ENCODE measurements around the gene CYSRT1.
"Not testable (repeated sequence)": the region's sequence is repeated elsewhere in the genome, so short reads cannot be mapped to it uniquely, and the experiment has no call there.

The CYSRT1 gene

DNA sequence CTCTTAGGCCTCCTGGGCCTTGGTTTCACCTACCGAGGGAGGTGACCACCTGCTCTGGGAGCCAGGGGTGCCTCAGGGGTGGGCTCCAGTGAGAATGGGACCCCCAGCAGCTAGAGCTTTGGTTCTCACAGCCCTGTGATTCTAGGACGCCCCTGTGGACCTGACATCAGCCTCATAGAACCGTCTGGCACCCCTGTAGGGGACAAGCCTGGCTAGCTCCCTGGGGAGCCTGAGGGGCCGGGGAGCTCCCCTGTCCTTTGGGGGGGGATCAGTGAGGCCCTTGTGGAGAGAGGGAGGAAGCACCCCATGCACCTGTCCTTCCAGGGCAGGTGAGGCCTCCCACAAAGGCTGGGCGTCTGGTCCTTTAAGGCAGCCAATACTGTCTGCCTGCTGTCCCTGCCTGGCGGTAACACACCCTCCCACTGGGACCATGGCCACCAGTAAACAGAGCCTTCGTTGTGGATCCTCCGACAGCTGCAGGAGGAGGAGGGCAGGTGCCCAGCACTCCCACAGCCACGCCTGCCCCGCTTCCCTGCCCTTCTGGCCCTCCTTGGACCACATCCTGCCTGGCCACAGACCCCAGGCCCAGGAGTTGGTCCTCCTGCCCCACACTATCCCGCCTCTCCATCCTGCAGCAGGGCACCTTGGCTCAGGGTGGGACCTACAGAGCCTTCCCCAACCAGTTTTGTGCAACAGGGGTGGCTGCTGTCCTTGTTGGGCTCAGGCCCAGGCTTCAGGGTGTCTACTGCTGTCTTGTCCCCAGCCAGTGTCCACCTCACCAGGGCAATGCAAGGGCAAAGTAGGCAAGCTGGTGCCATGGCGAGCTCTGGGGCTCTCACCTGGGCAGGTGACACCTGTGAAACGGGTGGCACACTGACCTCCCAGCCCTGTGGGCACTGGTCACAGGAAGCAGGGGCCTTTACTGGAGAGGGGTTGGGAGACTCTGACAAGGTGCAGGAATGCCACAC, 13.1 kb downstream of the CYSRT1 start:
- no peak for DNase-seq (ENCODE audit: low read depth)

GRCh38 chr9:137239541-137240200, 14.7 kb downstream of the CYSRT1 start:
- not testable (repeated sequence) for DNase-seq (ENCODE audit: low read depth)

DNA sequence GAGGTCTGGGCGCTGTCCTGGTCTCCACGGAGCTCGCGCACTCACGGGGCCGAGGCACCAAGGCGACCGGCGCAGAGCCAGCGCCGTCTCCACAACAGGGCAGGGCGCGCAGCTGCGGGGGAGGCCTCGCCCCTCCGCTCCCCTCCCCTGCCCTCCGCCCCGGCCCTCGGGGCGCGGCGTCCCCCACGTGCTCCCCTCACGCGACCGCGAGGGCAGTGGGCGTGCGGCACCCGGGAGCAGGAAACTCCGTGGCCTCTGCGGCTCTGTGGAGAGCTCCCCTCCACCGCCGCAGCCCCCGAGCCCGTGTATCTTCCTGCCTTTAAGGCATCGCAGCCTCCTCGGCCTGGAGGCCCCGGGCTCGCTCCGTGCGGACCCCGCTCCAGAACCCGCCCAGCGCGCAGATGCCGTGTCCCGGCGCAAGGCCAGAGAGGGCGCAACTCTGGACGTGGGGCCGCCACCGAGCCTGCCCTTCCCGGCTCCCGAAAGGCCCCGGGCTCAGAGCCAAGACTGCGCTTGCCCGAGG, 15.4 kb downstream of the CYSRT1 start:
- peak; percentile 57 for DNase-seq (ENCODE audit: low read depth)

GRCh38 chr9:137240841-137241489, 16.0 kb downstream of the CYSRT1 start, which contains the start of gene TUBB4B:
Gene TUBB4B, plus strand, starts transcription at chr9:137241287. Its CDS starts 74 bp downstream, at chr9:137241361.
- peak; percentile 100 for DNase-seq (ENCODE audit: low read depth)

GRCh38 chr9:137241490-137242268, 16.7 kb downstream of the CYSRT1 start:
- DNase-seq (ENCODE audit: low read depth): no peak

GRCh38 chr9:137242269-137243203, 17.6 kb downstream of the CYSRT1 start:
- no peak for DNase-seq (ENCODE audit: low read depth)

DNA sequence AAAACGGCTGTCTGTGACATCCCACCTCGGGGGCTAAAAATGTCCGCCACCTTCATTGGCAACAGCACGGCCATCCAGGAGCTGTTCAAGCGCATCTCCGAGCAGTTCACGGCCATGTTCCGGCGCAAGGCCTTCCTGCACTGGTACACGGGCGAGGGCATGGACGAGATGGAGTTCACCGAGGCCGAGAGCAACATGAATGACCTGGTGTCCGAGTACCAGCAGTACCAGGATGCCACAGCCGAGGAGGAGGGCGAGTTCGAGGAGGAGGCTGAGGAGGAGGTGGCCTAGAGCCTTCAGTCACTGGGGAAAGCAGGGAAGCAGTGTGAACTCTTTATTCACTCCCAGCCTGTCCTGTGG, 18.3 kb downstream of the CYSRT1 start:
- not testable (repeated sequence) for DNase-seq (ENCODE audit: low read depth)

GRCh38 chr9:137243626-137244485, 18.9 kb downstream of the CYSRT1 start:
- DNase-seq (ENCODE audit: low read depth): no peak

GRCh38 chr9:137244486-137245449, 19.8 kb downstream of the CYSRT1 start:
- DNase-seq (ENCODE audit: low read depth): no peak

GRCh38 chr9:137245450-137246421, 20.8 kb downstream of the CYSRT1 start:
- no peak for DNase-seq (ENCODE audit: low read depth)

GRCh38 chr9:137247135-137247915, 22.4 kb downstream of the CYSRT1 start:
- no peak for DNase-seq (ENCODE audit: low read depth)

GRCh38 chr9:137247916-137248175, 22.9 kb downstream of the CYSRT1 start:
- no peak for DNase-seq (ENCODE audit: low read depth)

- DNase-seq (ENCODE audit: low read depth): no peak
Measured at GRCh38 chr9:137250329-137251193, 25.6 kb downstream of the CYSRT1 start.

GRCh38 chr9:137251194-137251461, 26.2 kb downstream of the CYSRT1 start, which contains the start of gene STPG3:
Gene STPG3, plus strand, starts transcription at chr9:137251286. Its CDS starts 1 bp downstream, at chr9:137251287.
- no peak for DNase-seq (ENCODE audit: low read depth)

DNA sequence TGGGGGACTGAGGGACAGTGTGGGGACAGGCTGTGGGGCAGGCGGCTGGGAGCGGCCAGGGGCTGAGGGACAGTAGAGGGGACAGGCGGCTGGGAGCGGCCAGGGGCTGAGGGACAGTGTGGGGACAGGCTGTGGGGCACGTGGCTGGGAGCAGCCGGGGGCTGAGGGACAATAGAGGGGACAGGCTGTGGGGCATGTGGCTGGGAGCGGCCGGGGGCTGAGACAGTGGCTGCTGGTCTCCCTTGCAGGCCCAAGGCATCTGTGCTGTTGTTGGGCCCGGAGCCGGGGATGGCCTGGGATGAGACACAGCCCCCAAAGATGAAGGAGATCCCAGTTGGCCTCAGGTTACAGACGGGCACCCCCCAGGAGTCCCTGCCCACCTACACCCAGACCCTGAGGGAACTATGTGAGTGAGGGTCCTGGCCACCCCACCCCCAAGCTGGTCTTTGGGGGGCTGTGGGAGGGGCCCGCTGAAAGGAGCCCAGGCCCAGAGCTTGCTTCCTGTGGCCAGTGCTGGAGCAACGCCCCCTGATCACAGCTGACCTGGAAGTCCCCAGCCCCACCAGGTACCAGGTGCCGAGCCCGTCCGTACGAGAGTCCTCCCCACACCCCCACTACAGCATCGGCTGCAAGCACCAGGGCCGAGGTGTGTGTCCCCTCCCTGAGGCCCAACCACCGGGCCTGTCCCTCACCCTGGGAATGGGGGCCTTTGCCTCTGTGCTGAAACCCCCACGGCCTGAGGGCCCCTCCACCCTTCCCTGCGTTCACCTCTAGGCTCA, 26.7 kb downstream of the CYSRT1 start:
- DNase-seq (ENCODE audit: low read depth): no peak
